SK-N-SH (cell line): ENCODE data around the gene PDGFRB. TPM values are rescaled to one million over a fixed set of nuclear protein-coding genes. Genes with fewer than 3 reads are reported as not detected.

Source experiments
- CTCF ChIA-PET: fragments of 300-600, 350-600 bp; formaldehyde crosslinking; extraction: SDS; loops from one replicate; lab custom pipeline; 2021; lab: Yijun Ruan, JAX
- POLR2A ChIA-PET: fragments of 350-600 bp; sonication (Branson Sonifier 250); formaldehyde crosslinking; extraction: SDS; loops from one replicate; lab custom pipeline; 2020; ENCODE audit warnings: antibody characterized with exemption, inconsistent platforms; lab: Yijun Ruan, JAX
- DNase-seq: peaks from one replicate; pipeline ENCODE4 v3.0.0; 2012
- H2AFZ ChIP-seq: fragments of 200-600 bp; sonication (generic); 2 replicates; pipeline ENCODE4 v1.8.1; 2016; ENCODE audit warnings: antibody characterized with exemption, mild to moderate bottlenecking, low read depth
- H3F3A ChIP-seq: fragments of 200-600 bp; sonication (generic); replicated peaks from 2 replicates; pipeline ENCODE3; 2016; ENCODE audit warnings: antibody characterized with exemption, mild to moderate bottlenecking; ENCODE audit not compliant: insufficient read depth
- H3K27ac ChIP-seq, 2 experiments: fragments of 200-500 bp in 1 of 2; fragments of 200-600 bp in 1 of 2; sonication (Bioruptor generic) in 1 of 2; sonication (generic), shearing (Covaris generic) in 1 of 2; 2 replicates each; pipeline versions ENCODE4 v1.5.1 to v1.6.1; 2014 to 2016; ENCODE audit warnings: low read depth in 2 of 2, inconsistent platforms in 1 of 2, low read length in 1 of 2, mild to moderate bottlenecking in 1 of 2, mixed read lengths in 1 of 2
- H3K27me3 ChIP-seq: fragments of 200-600 bp; sonication (generic), shearing (Covaris generic); 2 replicates; pipeline ENCODE4 v1.6.1; 2016; ENCODE audit warnings: mixed run types; ENCODE audit not compliant: insufficient read depth
- H3K36me3 ChIP-seq, 2 experiments: fragments of 200-500 bp in 1 of 2; fragments of 200-600 bp in 1 of 2; sonication (Bioruptor generic) in 1 of 2; sonication (generic) in 1 of 2; replicated peaks in 1 of 2; 2 replicates each; pipeline versions ENCODE3 to v1.5.1; 2014 to 2016; ENCODE audit warnings: low read length in 1 of 2, mild to moderate bottlenecking in 1 of 2; ENCODE audit not compliant: insufficient read depth in 2 of 2, control insufficient read depth in 1 of 2
- H3K4me1 ChIP-seq, 2 experiments: fragments of 200-500 bp in 1 of 2; fragments of 200-600 bp in 1 of 2; sonication (Bioruptor generic) in 1 of 2; sonication (generic), shearing (Covaris generic) in 1 of 2; 2 replicates each; pipeline versions ENCODE4 v1.5.1 to v1.6.1; 2014 to 2016; ENCODE audit warnings: low read depth in 1 of 2, low read length in 1 of 2, mixed run types in 1 of 2; ENCODE audit not compliant: insufficient read depth in 2 of 2, control insufficient read depth in 1 of 2
- H3K4me2 ChIP-seq: fragments of 200-600 bp; sonication (generic), shearing (Covaris generic); 2 replicates; pipeline ENCODE4 v1.6.1; 2017; ENCODE audit warnings: mixed run types
- H3K4me3 ChIP-seq, 2 experiments: fragments of 200-500 bp in 1 of 2; fragments of 200-600 bp in 1 of 2; sonication (Bioruptor generic) in 1 of 2; sonication (generic), shearing (Covaris generic) in 1 of 2; 2 replicates each; pipeline versions ENCODE4 v1.5.1 to v1.8.1; 2014 to 2016; ENCODE audit warnings: low read depth in 2 of 2, inconsistent platforms in 1 of 2, low read length in 1 of 2, mild to moderate bottlenecking in 1 of 2, mixed read lengths in 1 of 2, moderate library complexity in 1 of 2
- H3K79me2 ChIP-seq: fragments of 200-600 bp; sonication (generic); 2 replicates; pipeline ENCODE4 v1.8.1; 2017; ENCODE audit warnings: mild to moderate bottlenecking; ENCODE audit not compliant: insufficient read depth
- H3K9ac ChIP-seq: fragments of 200-600 bp; sonication (generic); 2 replicates; pipeline ENCODE4 v1.6.1; 2017; ENCODE audit warnings: mixed run types
- H3K9me2 ChIP-seq: fragments of 200-600 bp; sonication (generic); 2 replicates; pipeline ENCODE4 v1.6.1; 2017; ENCODE audit warnings: mixed run types
- H3K9me3 ChIP-seq: fragments of 200-600 bp; sonication (generic); 2 replicates; pipeline ENCODE4 v1.6.1; 2017; ENCODE audit warnings: mixed run types, mild to moderate bottlenecking, moderate library complexity
- H4K20me1 ChIP-seq: fragments of 200-600 bp; sonication (generic); 2 replicates; pipeline ENCODE4 v1.6.1; 2017; ENCODE audit warnings: mild to moderate bottlenecking, mixed run types; ENCODE audit not compliant: insufficient read depth
- CHD2 ChIP-seq: fragments of 150-350 bp; IDR thresholded peaks from 2 replicates; pipeline ENCODE4 v1.6.1; 2018; ENCODE audit warnings: low read length; ENCODE audit not compliant: partially characterized antibody
- IRF3 ChIP-seq: fragments of 150-350 bp; IDR thresholded peaks from 2 replicates; pipeline ENCODE4 v1.6.1; 2016; ENCODE audit warnings: mild to moderate bottlenecking, low read depth, low read length
- JUND ChIP-seq: IDR thresholded peaks from 2 replicates; pipeline ENCODE4 v1.4.0; 2012
- MAX ChIP-seq: IDR thresholded peaks from 2 replicates; pipeline ENCODE4 v1.4.0; 2012; ENCODE audit warnings: low read depth
- MXI1 ChIP-seq: IDR thresholded peaks from 2 replicates; pipeline ENCODE4 v1.6.1; 2012; ENCODE audit warnings: mild to moderate bottlenecking, low read depth, low read length, improper control_type of control experiment
- NFIC ChIP-seq: IDR thresholded peaks from 2 replicates; pipeline ENCODE4 v1.4.0; 2012; ENCODE audit warnings: borderline replicate concordance
- NRF1 ChIP-seq: IDR thresholded peaks from 2 replicates; pipeline ENCODE4 v1.6.1; 2012; ENCODE audit warnings: low read depth, mild to moderate bottlenecking, low read length
- PBX3 ChIP-seq: IDR thresholded peaks from 2 replicates; pipeline ENCODE4; 2012
- REST ChIP-seq: IDR thresholded peaks from 2 replicates; pipeline ENCODE4 v1.6.1; 2012; ENCODE audit warnings: mild to moderate bottlenecking, low read depth, low read length, moderate library complexity
- RFX5 ChIP-seq: IDR thresholded peaks from 2 replicates; pipeline ENCODE4 v1.6.1; 2012; ENCODE audit warnings: mild to moderate bottlenecking, improper control_type of control experiment, low read length
- RXRA ChIP-seq: IDR thresholded peaks from 2 replicates; pipeline ENCODE4 v1.4.0; 2012; ENCODE audit warnings: low read depth, mild to moderate bottlenecking, borderline replicate concordance
- SMC3 ChIP-seq: IDR thresholded peaks from 2 replicates; pipeline ENCODE4 v1.6.1; 2012; ENCODE audit warnings: low read depth, low read length, improper control_type of control experiment
- TAF1 ChIP-seq: IDR thresholded peaks from 2 replicates; pipeline ENCODE4 v1.6.1; 2012; ENCODE audit warnings: low read depth, mild to moderate bottlenecking, low read length, moderate library complexity, borderline replicate concordance
- TCF12 ChIP-seq: IDR thresholded peaks from 2 replicates; pipeline ENCODE4 v1.4.0; 2012
- TEAD4 ChIP-seq: IDR thresholded peaks from 2 replicates; pipeline ENCODE4 v1.4.0; 2012; ENCODE audit warnings: mild to moderate bottlenecking, borderline replicate concordance; ENCODE audit not compliant: insufficient read depth
- USF2 ChIP-seq: fragments of 150-350 bp; IDR thresholded peaks from 2 replicates; pipeline ENCODE4 v1.6.1; 2017; ENCODE audit warnings: antibody characterized with exemption, low read length, low read depth, borderline replicate concordance
- YY1 ChIP-seq: IDR thresholded peaks from 2 replicates; pipeline ENCODE4 v1.4.0; 2012; ENCODE audit warnings: low read depth, mild to moderate bottlenecking
- ZBTB33 ChIP-seq: IDR thresholded peaks from 2 replicates; pipeline ENCODE4 v1.4.0; 2012; ENCODE audit warnings: low read depth, borderline replicate concordance
- WGBS: methylation state at CpG from one replicate; pipeline ENCODE4 v1.1.6; 2017; ENCODE audit warnings: low lambda C conversion rate; 5-methylcytosine and 5-hydroxymethylcytosine counted together
- polyA plus RNA-seq, 3 experiments: library from polyadenylated mRNA; depleted of rRNA; stranded (reverse); fragments of >200 nt; gene quantifications; 2 replicates each; pipeline ENCODE4 v1.2.3, GENCODE V29; 2012

Gene PDGFRB
- polyA plus RNA-seq, 1 of the 3 experiments (the other 2 are of a cell fraction) = 32.1 TPM

- 68% methylated on average over 9 of the region's 9 CpGs for WGBS
- Histone ChIP-seq H4K20me1 (no peaks in the 10 kb centered on the region), H3K4me1 (no peaks in the 10 kb centered on the region; a peak in 1 of 4 replicates), H3K9me2 (no peaks in the 10 kb centered on the region), H3K36me3 (no peaks in the 10 kb centered on the region), H3K27me3 (peaks cover 15% of the 10 kb centered on the region; the same call in 1 of the 2 replicates), H3K9me3 (no peaks in the 10 kb centered on the region), H3K9ac (no peak overlapping the region), H3F3A (no peaks in the 10 kb centered on the region), H3K4me3 (no peak overlapping the region), H3K4me2 (no peak overlapping the region), H2AFZ (no peak overlapping the region), H3K27ac (no peak overlapping the region), H3K79me2 (no peaks in the 10 kb centered on the region)
- TF ChIP-seq CHD2 (no peak), RXRA (no peak), MAX (no peak), NRF1 (no peak), USF2 (no peak), TEAD4 (no peak), NFIC (no peak), SMC3 (no peak), TCF12 (no peak), PBX3 (no peak), REST (no peak), YY1 (no peak), ZBTB33 (no peak), IRF3 (no peak), MXI1 (no peak), TAF1 (no peak), JUND (no peak), RFX5 (no peak)
- POLR2A ChIA-PET = no interaction called here
- CTCF ChIA-PET = interaction anchor here (1.0 to 4.8 kb wide), 8 partner anchors 9 to 77 kb away, joined by 3 to 22 read pairs (median 5); no protein-coding TSS in a partner anchor
- DNase-seq = no peak
These were observed 40.3 kb upstream of the PDGFRB start for GRCh38 chr5:150195736-150196485.
